Measurements from ENCODE around the gene ABHD17A.

The ABHD17A gene

GRCh38 chr19:1828279-1829238 lies 56.7 kb downstream of the ABHD17A start:
- Histone ChIP-seq H3K36me3 (ENCODE audit: insufficient read depth, low read length) (peaks cover 10% of the 10 kb centered on the region), H3K4me1 (ENCODE audit: insufficient read depth, low read length) (peaks cover 9% of the 10 kb centered on the region; the same call in 1 of the 2 replicates), H3K9ac (ENCODE audit: low read depth, low read length) (no peak overlapping the region), H3K9me3 (ENCODE audit: control insufficient read depth, insufficient read depth, low read length) (no peaks in the 10 kb centered on the region)

GRCh38 chr19:1827566-1828278 lies 57.6 kb downstream of the ABHD17A start:
- Histone ChIP-seq H3K36me3 (ENCODE audit: insufficient read depth, low read length) (peaks cover 10% of the 10 kb centered on the region), H3K9ac (ENCODE audit: low read depth, low read length) (no peak overlapping the region), H3K9me3 (ENCODE audit: control insufficient read depth, insufficient read depth, low read length) (no peaks in the 10 kb centered on the region), H3K4me1 (ENCODE audit: insufficient read depth, low read length) (peaks cover 9% of the 10 kb centered on the region; the same call in 1 of the 2 replicates)

All from ES-I3 (cell line).